ENCODE results near the gene SH3PXD2B. TPM values are rescaled to one million over a fixed set of nuclear protein-coding genes. Genes with fewer than 3 reads are reported as not detected.

SH3PXD2B gene
- total RNA-seq, 2 experiments from 2014 or later: 0.60 to 0.95 TPM

DNA sequence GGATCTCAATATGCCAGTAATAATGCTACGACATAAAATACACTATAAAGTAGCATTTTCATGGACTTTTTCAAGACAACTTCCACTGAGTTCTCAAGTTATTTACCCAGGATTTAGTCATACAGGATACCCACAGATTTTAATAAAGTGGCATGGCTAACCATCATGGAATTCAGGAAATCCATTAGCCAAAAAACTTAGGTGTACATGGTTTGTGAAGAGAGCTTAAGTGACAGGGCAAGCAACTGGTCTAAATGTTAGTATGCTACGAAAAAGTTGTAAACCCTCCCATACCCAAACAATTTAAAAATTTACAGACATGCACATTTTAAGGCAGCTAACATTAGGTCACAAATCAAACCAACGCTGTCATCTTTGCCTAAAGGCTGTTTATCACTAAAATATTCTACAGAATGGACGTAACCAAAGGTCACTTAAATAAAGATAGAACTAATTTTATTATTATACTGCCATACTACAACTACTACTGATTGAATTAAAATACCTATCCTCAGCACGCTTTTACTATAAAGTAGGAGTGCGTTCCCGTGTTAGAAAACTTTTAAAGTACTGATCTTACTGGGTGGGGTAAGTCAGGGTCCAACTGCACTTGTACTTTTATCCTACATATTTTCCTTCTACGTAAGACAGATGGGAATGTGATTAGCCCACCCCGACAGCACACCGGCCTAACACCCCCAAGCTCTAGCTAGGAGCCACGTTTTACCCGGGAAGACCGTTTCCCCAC lies 171.9 kb downstream of the SH3PXD2B start:
- Histone ChIP-seq H3K4me1 (ENCODE audit: insufficient read depth, low read length) (peaks cover 14% of the 10 kb centered on the region), H3K36me3 (ENCODE audit: insufficient read depth, low read length) (no peaks in the 10 kb centered on the region), H3K27me3 (ENCODE audit: control insufficient read depth in 1 of 2, insufficient read depth in 2 of 2, low read length in 2 of 2) (no peaks in the 10 kb centered on the region), H3K9me3 (ENCODE audit: control insufficient read depth in 1 of 2, insufficient read depth in 1 of 2, low read length in 2 of 2) (no peaks in the 10 kb centered on the region), H3K4me3 (ENCODE audit: low read length) (peak overlapping the region; percentile 69), H3K27ac (ENCODE audit: low read depth in 1 of 2, low read length in 2 of 2) (no peak overlapping the region)
- H3K27ac Mint-ChIP-seq: peak overlapping the region; percentile 68
- TF ChIP-seq, protein P1, sequence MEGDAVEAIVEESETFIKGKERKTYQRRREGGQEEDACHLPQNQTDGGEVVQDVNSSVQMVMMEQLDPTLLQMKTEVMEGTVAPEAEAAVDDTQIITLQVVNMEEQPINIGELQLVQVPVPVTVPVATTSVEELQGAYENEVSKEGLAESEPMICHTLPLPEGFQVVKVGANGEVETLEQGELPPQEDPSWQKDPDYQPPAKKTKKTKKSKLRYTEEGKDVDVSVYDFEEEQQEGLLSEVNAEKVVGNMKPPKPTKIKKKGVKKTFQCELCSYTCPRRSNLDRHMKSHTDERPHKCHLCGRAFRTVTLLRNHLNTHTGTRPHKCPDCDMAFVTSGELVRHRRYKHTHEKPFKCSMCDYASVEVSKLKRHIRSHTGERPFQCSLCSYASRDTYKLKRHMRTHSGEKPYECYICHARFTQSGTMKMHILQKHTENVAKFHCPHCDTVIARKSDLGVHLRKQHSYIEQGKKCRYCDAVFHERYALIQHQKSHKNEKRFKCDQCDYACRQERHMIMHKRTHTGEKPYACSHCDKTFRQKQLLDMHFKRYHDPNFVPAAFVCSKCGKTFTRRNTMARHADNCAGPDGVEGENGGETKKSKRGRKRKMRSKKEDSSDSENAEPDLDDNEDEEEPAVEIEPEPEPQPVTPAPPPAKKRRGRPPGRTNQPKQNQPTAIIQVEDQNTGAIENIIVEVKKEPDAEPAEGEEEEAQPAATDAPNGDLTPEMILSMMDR (IDR thresholded peaks at IDR 0.05): no peak
- intact Hi-C loops (cut with DNase I, micrococcal nuclease): loop anchor here (2.0 to 10.0 kb wide), 4 partner anchors 94 to 895 kb away; partner anchors contain the start of genes NPM1 (in 1 of the 2), RPL26L1 (in 1 of the 2) and STK10 (in 1 of the 2)
- no peaks in the 10 kb centered on the region for H3K9me3 Mint-ChIP-seq
- DNase-seq: no peak
- H3K4me1 Mint-ChIP-seq (ENCODE audit: low read depth): peaks cover 39% of the 10 kb centered on the region
- peak overlapping the region; percentile 95 for H3K4me3 Mint-ChIP-seq
- POLR2A ChIA-PET: interaction anchor here (0.7 to 3.3 kb wide), 6 partner anchors 11 to 276 kb away, joined by 3 to 12 read pairs (median 4); partner anchors contain the start of gene FBXW11
- H3K36me3 Mint-ChIP-seq (ENCODE audit: low read depth): peaks cover 5% of the 10 kb centered on the region
- CTCF ChIA-PET: interaction anchor here (1.0 to 2.7 kb wide), 4 partner anchors 11 to 677 kb away, joined by 3 to 14 read pairs (median 4); partner anchors contain the start of genes RPL26L1 and STK10
- no peaks in the 10 kb centered on the region for H3K27me3 Mint-ChIP-seq
- ATAC-seq (ENCODE audit: poor library complexity): no peak

DNA sequence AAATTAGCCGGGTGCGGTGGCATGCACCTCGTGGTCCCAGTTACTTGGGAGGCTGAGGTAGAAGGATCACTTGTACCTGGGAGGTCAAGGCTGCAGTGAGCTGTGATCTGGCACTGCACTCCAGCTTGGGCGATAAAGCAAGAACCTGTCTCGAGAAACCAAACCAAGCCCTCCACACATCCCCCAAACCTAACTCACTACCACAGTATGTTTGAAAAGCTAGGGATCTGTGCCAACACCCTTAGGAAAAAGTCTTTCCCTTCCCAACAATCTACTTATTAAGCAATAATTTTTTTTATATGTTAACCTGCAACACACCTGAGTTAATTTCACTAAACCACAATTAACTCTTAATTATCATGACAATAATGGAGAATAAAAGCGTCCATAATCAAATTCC lies 173.0 kb downstream of the SH3PXD2B start:
- POLR2A ChIA-PET: interaction anchor here (0.5 to 3.3 kb wide), 2 partner anchors 38 to 275 kb away, joined by 3 to 12 read pairs; partner anchors contain the start of gene FBXW11
- H3K4me1 Mint-ChIP-seq (ENCODE audit: low read depth): peaks cover 45% of the 10 kb centered on the region
- no peak for DNase-seq
- H3K36me3 Mint-ChIP-seq (ENCODE audit: low read depth): peaks cover 5% of the 10 kb centered on the region
- Histone ChIP-seq H3K27me3 (ENCODE audit: control insufficient read depth in 1 of 2, insufficient read depth in 2 of 2, low read length in 2 of 2) (no peaks in the 10 kb centered on the region), H3K4me3 (ENCODE audit: low read length) (no peak overlapping the region), H3K4me1 (ENCODE audit: insufficient read depth, low read length) (peaks cover 14% of the 10 kb centered on the region), H3K27ac (ENCODE audit: low read depth in 1 of 2, low read length in 2 of 2) (no peak overlapping the region), H3K36me3 (ENCODE audit: insufficient read depth, low read length) (no peaks in the 10 kb centered on the region), H3K9me3 (ENCODE audit: control insufficient read depth in 1 of 2, insufficient read depth in 1 of 2, low read length in 2 of 2) (no peaks in the 10 kb centered on the region)
- no peaks in the 10 kb centered on the region for H3K9me3 Mint-ChIP-seq
- H3K27ac Mint-ChIP-seq: no peak overlapping the region
- TF ChIP-seq, protein P1 (IDR thresholded peaks at IDR 0.05): no peak
- H3K27me3 Mint-ChIP-seq: no peaks in the 10 kb centered on the region
- intact Hi-C loops (cut with DNase I, micrococcal nuclease): loop anchor here (5.0 to 10.0 kb wide), 3 partner anchors 169 to 894 kb away; partner anchors contain the start of genes NPM1 (in 1 of the 2) and RPL26L1 (in 1 of the 2)
- peak overlapping the region; percentile 95 for H3K4me3 Mint-ChIP-seq
- no peak for ATAC-seq (ENCODE audit: poor library complexity)
- CTCF ChIA-PET: interaction anchor here (0.9 kb wide), 1 partner anchor 10 kb away, joined by 4 read pairs; no protein-coding TSS in a partner anchor

DNA sequence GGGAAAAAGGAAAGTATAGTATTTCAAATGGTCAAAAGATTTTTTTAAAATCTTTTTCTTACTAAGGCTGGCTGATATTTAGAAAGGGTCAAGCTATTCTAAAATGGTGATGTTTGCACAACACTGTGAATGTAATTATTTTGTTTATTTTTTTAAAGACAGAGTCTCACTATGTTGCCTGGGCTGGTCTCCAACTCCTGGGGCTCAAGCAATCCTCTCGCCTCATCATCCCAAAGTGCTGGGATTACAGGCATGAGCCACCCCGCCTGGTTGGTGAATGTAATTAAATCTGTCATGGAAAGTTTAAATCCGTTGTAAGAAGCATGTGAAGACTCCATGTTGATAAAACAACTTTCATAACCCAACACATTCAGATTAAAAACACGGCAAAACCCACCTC lies 173.4 kb downstream of the SH3PXD2B start:
- TF ChIP-seq, protein P1 (IDR thresholded peaks at IDR 0.05): no peak
- DNase-seq (no peak), ATAC-seq (ENCODE audit: poor library complexity) (no peak)
- Mint-ChIP-seq H3K4me3 (no peak overlapping the region), H3K27ac (no peak overlapping the region), H3K36me3 (ENCODE audit: low read depth) (peaks cover 5% of the 10 kb centered on the region), H3K9me3 (no peaks in the 10 kb centered on the region), H3K27me3 (no peaks in the 10 kb centered on the region), H3K4me1 (ENCODE audit: low read depth) (peaks cover 50% of the 10 kb centered on the region)
- H3K27me3 ChIP-seq (ENCODE audit: control insufficient read depth in 1 of 2, insufficient read depth in 2 of 2, low read length in 2 of 2): no peaks in the 10 kb centered on the region
- no peaks in the 10 kb centered on the region for H3K9me3 ChIP-seq (ENCODE audit: control insufficient read depth in 1 of 2, insufficient read depth in 1 of 2, low read length in 2 of 2)
- ChIA-PET CTCF (interaction anchor here (0.9 to 1.4 kb wide), 2 partner anchors 10 to 255 kb away, joined by 3 to 4 read pairs; no protein-coding TSS in a partner anchor), POLR2A (interaction anchor here (3.3 kb wide), 1 partner anchor 274 kb away, joined by 12 read pairs; the partner anchor contains the start of gene FBXW11)
- intact Hi-C loops (cut with DNase I, micrococcal nuclease): loop anchor here (5.0 to 10.0 kb wide), 3 partner anchors 169 to 894 kb away; partner anchors contain the start of genes NPM1 (in 1 of the 2) and RPL26L1 (in 1 of the 2)
- peaks cover 14% of the 10 kb centered on the region for H3K4me1 ChIP-seq (ENCODE audit: insufficient read depth, low read length)
- H3K36me3 ChIP-seq (ENCODE audit: insufficient read depth, low read length): no peaks in the 10 kb centered on the region
- no peak overlapping the region for H3K27ac ChIP-seq (ENCODE audit: low read depth in 1 of 2, low read length in 2 of 2)
- H3K4me3 ChIP-seq (ENCODE audit: low read length): no peak overlapping the region

All from CD4-positive, alpha-beta T cell (primary cell).